ENCODE results near the gene ANO4.

Gene ANO4

GRCh38 chr12:100967189-100967588, 172.6 kb downstream of the ANO4 start:
- Histone ChIP-seq H3K36me3 (ENCODE audit: insufficient read depth, low read length) (no peaks in the 10 kb centered on the region), H4K20me1 (ENCODE audit: insufficient read depth, low read length) (no peaks in the 10 kb centered on the region), H3K4me3 (ENCODE audit: low read depth in 1 of 2, low read length in 2 of 2) (no peak overlapping the region), H3K27me3 (ENCODE audit: insufficient read depth, low read length, poor library complexity) (no peaks in the 10 kb centered on the region), H3K4me1 (ENCODE audit: insufficient read depth, low read length) (no peaks in the 10 kb centered on the region), H3K79me2 (ENCODE audit: insufficient read depth, low read length) (no peaks in the 10 kb centered on the region), H3K4me2 (ENCODE audit: insufficient read depth, low read length) (no peak overlapping the region), H2AFZ (ENCODE audit: low read depth, low read length) (no peak overlapping the region), H3K27ac (ENCODE audit: low read length) (no peak overlapping the region), H3K9me3 (ENCODE audit: insufficient read depth, low read length, severe bottlenecking) (no peaks in the 10 kb centered on the region), H3K9ac (ENCODE audit: low read depth, low read length) (no peak overlapping the region)
- DNase-seq (no peak), ATAC-seq (ENCODE audit: insufficient read depth, low read depth) (no peak)
- TF ChIP-seq EZH2 (IDR thresholded peaks at IDR 0.05; ENCODE audit: borderline replicate concordance, low read depth, low read length, severe bottlenecking) (no peak), CTCF (IDR thresholded peaks at IDR 0.05; ENCODE audit: borderline replicate concordance, extremely low read depth, low read length, poor library complexity, severe bottlenecking) (no peak)

- Histone ChIP-seq H3K9ac (ENCODE audit: low read depth, low read length) (no peak overlapping the region), H4K20me1 (ENCODE audit: insufficient read depth, low read length) (no peaks in the 10 kb centered on the region), H2AFZ (ENCODE audit: low read depth, low read length) (no peak overlapping the region), H3K4me2 (ENCODE audit: insufficient read depth, low read length) (no peak overlapping the region), H3K9me3 (ENCODE audit: insufficient read depth, low read length, severe bottlenecking) (no peaks in the 10 kb centered on the region), H3K27ac (ENCODE audit: low read length) (no peak overlapping the region), H3K36me3 (ENCODE audit: insufficient read depth, low read length) (no peaks in the 10 kb centered on the region), H3K79me2 (ENCODE audit: insufficient read depth, low read length) (no peaks in the 10 kb centered on the region), H3K4me3 (ENCODE audit: low read depth in 1 of 2, low read length in 2 of 2) (no peak overlapping the region), H3K27me3 (ENCODE audit: insufficient read depth, low read length, poor library complexity) (no peaks in the 10 kb centered on the region), H3K4me1 (ENCODE audit: insufficient read depth, low read length) (no peaks in the 10 kb centered on the region)
- TF ChIP-seq EZH2 (IDR thresholded peaks at IDR 0.05; ENCODE audit: borderline replicate concordance, low read depth, low read length, severe bottlenecking): no peak
- no peak for TF ChIP-seq CTCF (IDR thresholded peaks at IDR 0.05; ENCODE audit: borderline replicate concordance, extremely low read depth, low read length, poor library complexity, severe bottlenecking)
- ATAC-seq (ENCODE audit: insufficient read depth, low read depth) (no peak), DNase-seq (no peak)
Observed at GRCh38 chr12:100970894-100971293, 176.3 kb downstream of the ANO4 start.

- Histone ChIP-seq H3K4me3 (ENCODE audit: low read depth in 1 of 2, low read length in 2 of 2) (no peak overlapping the region), H3K9me3 (ENCODE audit: insufficient read depth, low read length, severe bottlenecking) (no peaks in the 10 kb centered on the region), H4K20me1 (ENCODE audit: insufficient read depth, low read length) (no peaks in the 10 kb centered on the region), H2AFZ (ENCODE audit: low read depth, low read length) (no peak overlapping the region), H3K4me1 (ENCODE audit: insufficient read depth, low read length) (no peaks in the 10 kb centered on the region), H3K36me3 (ENCODE audit: insufficient read depth, low read length) (no peaks in the 10 kb centered on the region), H3K79me2 (ENCODE audit: insufficient read depth, low read length) (no peaks in the 10 kb centered on the region), H3K27me3 (ENCODE audit: insufficient read depth, low read length, poor library complexity) (no peaks in the 10 kb centered on the region), H3K27ac (ENCODE audit: low read length) (no peak overlapping the region), H3K9ac (ENCODE audit: low read depth, low read length) (no peak overlapping the region), H3K4me2 (ENCODE audit: insufficient read depth, low read length) (no peak overlapping the region)
- ATAC-seq (ENCODE audit: insufficient read depth, low read depth) (no peak), DNase-seq (no peak)
- no peak for TF ChIP-seq CTCF (IDR thresholded peaks at IDR 0.05; ENCODE audit: borderline replicate concordance, extremely low read depth, low read length, poor library complexity, severe bottlenecking)
- no peak for TF ChIP-seq EZH2 (IDR thresholded peaks at IDR 0.05; ENCODE audit: borderline replicate concordance, low read depth, low read length, severe bottlenecking)
Observed at GRCh38 chr12:100972121-100972520, 177.5 kb downstream of the ANO4 start.

GRCh38 chr12:100974341-100974740, 179.8 kb downstream of the ANO4 start:
- Histone ChIP-seq H2AFZ (ENCODE audit: low read depth, low read length) (no peak overlapping the region), H3K4me3 (ENCODE audit: low read depth in 1 of 2, low read length in 2 of 2) (no peak overlapping the region), H3K9ac (ENCODE audit: low read depth, low read length) (no peak overlapping the region), H3K4me2 (ENCODE audit: insufficient read depth, low read length) (no peak overlapping the region), H3K4me1 (ENCODE audit: insufficient read depth, low read length) (no peaks in the 10 kb centered on the region), H3K27ac (ENCODE audit: low read length) (no peak overlapping the region), H3K27me3 (ENCODE audit: insufficient read depth, low read length, poor library complexity) (no peaks in the 10 kb centered on the region), H4K20me1 (ENCODE audit: insufficient read depth, low read length) (no peaks in the 10 kb centered on the region), H3K9me3 (ENCODE audit: insufficient read depth, low read length, severe bottlenecking) (no peaks in the 10 kb centered on the region), H3K79me2 (ENCODE audit: insufficient read depth, low read length) (no peaks in the 10 kb centered on the region), H3K36me3 (ENCODE audit: insufficient read depth, low read length) (no peaks in the 10 kb centered on the region)
- TF ChIP-seq CTCF (IDR thresholded peaks at IDR 0.05; ENCODE audit: borderline replicate concordance, extremely low read depth, low read length, poor library complexity, severe bottlenecking) (no peak), EZH2 (IDR thresholded peaks at IDR 0.05; ENCODE audit: borderline replicate concordance, low read depth, low read length, severe bottlenecking) (no peak)
- no peak for DNase-seq
- no peak for ATAC-seq (ENCODE audit: insufficient read depth, low read depth)
